ENCODE measurements around the gene SEMA6A.

The SEMA6A gene

DNA sequence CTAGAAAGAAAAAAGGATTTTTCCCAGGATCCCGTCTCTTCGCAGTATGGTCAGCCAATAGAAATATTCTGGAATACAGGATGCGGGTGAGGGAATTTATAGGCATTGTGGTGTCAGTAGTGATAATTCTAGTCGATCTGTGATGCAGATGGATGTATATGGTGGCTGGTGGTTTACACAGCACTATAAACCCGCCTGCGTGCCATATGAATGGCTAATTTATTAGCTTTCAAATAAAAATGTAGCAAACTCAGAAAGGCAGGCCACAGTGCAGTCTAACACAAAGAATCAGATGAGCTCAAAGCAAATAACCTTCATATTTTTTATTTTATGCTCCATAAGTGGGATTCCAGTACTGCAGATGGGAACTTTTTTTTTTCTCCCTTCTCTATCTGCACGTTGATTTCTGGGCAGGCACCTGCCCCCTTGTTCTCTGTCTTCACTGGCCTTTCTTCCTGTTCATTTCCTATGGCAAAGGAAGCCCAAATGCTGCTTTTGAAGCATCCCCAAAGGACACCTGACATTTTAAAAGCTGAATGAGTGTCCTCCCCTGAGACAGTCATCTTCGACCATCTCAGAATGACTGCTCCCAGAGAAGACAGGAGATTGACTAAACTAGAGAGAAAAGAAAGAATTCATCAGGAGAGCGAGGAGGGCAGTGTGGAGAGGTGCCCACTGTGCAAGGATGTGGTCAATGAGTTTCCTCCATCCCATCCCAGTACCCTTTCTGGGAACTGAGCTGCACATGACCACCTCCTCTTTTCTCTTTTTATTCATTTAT lies 52.1 kb downstream of the SEMA6A start:
- DNase-seq, result no peak

DNA sequence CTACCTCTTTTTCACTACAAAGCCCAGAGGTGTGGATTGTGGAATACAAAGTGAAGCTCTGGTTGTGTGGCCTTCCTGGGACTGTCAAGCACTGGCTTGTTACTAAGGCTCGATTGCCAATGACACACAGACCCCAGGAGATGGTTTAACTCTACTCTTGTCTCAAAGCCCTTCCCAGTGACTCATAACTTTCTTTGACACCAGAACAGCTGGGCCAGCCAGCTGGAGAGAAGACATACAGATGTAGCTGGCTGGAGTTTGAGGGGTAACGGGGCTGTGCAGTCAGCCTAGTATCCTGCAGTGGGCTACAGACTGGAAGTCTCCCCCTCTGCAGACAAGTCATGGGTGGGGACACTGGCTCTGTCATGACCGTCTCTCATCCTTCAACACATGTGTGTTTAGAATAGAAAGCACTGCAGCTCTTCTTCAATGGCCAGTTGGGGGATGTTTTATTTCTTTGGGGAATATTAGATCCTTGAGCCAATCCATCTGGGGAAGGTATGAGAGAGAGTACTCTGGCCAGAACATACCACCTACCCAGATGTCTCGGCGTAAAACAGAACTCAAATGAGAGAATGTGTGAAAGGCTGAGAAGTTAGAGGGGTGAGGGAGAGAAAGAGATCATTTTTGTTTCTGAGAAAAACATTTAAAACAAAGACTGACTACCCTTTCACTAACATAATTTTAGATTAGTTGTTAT lies 53.3 kb downstream of the SEMA6A start:
- DNase-seq, result peak; percentile 71

DNA sequence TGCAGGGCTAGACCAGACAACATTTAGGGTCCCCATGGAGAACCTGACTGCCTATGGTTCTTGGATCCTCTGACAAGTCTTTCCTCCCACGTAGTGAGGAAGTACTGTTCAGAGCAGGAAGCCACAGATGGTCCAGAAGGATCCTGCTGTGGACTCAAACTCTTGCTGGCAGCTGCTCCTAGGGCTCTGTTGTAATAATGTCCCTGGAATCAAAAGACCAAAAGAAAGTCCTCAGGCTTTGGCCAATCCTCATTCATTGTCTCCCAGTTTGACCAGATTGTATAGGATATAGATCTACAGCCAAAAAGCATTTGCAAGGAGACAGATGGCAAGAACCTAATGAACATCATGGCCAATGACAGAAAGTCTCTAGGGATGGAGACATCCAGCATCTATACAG lies 53.9 kb downstream of the SEMA6A start:
- no peak for DNase-seq

DNA sequence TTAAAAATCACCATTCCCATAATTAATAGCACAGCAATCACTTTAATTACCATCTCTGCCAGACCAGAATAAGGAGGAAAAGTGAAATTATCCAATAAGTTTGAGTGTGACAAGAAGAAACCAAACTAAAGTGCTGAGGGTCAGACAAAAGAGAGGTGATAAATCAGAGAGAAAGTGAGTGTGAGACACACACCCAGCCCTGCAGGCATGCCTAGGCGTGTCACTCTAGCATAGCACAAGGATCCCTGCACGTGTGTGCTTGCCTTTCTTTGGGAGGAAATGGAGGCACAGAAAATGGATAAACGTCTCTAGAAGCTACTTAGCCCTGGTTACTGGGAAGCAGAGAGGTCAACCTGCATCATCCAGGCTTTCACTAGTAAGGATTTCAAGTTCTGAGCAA lies 56.2 kb downstream of the SEMA6A start:
- DNase-seq, result no peak

DNA sequence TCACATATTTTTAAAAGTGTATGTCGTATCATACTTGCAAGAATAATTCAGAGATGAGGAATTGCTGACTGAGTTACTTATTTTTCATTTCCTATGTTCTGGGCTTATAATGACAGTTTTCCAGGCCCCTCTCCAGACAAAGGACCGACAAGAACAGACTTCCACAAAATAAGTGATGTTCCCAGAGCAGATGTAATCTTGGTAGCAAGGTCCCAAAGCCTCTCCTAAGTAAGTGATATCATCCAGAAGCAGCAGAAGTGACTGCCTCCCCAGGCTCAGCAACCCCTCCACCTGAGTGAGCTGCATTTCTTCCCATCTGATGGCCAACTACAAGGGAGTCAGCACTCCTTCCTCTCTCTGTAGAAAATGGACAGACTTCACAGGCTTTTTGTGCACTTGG lies 57.1 kb downstream of the SEMA6A start:
- no peak for DNase-seq

DNA sequence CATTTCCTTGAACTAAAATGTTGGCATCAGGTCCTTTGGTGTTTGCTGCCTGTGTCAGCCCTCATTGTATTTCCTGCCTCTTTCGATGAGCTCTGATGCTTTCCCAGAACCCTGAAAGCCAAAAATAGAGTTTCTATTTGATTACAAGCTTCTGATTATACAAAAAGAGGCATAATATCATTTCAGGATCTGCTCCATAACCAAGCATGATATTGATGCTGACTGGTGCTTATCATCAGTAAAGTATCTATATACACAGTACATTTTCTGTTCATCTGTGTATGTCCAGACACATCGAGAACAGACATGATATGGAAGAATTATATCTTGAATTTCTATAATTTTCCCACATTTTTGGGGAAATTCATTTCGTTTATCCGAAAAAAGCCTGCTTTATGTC lies 58.6 kb downstream of the SEMA6A start:
- DNase-seq, result no peak

DNA sequence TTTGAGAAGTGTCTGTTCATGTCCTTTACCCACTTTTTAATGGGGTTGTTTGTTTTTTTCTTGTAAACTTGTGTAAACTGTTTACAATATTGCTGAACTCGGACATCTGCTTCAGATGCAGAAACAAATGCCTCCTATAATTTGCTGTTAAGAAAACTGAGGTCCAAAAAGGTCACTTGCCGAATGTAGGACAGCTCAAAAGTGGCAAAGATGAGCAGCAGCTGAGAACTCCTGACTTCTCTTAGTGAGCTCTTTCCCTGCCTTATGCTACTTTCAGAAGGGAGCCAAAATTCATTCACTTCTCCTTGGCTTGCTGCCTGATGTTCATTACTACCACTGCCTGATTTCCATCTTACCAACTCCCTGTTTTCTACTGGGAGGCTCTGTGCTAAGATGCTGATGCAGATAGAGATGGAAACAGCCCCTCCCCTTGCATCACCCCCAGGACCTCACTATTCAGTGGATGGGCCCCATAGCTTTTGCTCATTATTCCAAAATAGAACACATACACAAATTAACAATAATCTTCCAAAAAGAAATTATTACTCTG lies 60.1 kb downstream of the SEMA6A start:
- no peak for DNase-seq

DNA sequence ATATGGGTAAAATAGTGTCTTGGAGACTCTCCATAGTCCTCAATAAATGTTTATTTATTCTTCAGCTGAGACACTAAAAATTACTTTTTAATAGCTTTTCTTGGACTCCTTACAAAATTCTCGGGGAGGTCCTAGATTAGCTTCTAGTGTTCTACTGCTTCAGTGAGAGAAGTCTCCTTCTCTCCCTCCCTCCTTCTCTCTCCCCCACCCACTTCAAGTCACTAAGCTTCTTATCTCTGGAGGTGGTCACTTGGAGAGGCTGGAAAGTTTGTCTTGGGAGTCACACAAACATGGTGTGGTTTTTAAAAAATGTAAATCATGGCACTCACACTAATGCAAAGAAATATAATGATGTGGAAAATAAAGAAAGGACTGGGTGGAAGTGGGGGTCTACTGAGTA lies 64.1 kb downstream of the SEMA6A start:
- no peak for DNase-seq

DNA sequence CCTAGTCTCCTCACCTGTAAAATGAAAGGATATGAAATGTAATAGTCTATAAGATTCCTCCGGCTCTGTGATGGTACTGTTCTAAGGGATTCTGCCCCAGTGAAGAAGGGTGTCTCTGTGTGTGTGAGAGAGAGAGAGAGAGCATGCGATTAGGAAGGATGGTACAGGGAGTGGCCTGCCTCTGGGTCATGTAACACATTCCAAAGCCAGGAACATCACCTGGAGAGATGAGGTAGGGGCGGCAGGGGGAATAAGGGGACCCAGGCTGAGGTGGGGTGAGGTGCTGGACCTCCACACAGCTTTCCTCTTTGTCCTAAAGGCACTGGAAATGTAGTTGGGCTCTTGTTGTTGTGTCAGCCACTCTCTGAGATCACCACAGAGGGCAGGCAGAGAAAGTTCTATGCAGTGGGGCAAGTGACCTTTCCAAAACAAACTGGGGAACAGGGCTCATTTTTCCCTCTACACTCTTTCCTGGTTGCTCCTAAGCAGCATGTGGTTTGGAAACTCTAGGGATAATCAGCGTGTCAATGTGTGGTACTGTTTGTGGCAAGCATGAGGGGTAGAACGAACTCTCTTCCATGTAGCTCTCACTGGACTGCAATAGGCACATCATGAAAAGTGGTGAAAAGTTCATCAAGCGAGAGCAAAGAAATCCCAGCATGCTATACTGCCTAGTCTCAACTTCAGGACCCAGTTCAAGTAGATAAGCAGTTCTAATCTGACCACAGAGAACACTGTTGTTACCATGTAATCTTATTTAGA lies 65.0 kb downstream of the SEMA6A start:
- DNase-seq, result no peak

DNA sequence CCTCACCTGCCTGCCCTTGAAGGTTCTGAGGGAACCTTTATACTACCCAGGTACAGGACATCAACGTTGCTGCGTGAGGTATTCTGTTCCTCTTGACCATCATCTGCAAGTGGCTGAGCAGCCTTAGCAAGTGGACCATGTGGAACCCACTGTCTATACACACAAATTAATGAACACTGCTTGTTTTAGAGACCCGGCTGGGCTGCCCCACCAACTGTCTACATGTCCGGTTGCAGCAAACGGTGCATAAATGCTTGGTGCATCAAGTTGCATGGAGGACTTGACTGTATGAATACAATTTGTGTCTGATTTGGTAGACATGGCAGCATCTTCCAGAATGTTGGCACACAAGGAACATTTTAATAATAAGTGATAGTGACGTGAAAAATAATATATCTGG lies 65.8 kb downstream of the SEMA6A start:
- no peak for DNase-seq

DNA sequence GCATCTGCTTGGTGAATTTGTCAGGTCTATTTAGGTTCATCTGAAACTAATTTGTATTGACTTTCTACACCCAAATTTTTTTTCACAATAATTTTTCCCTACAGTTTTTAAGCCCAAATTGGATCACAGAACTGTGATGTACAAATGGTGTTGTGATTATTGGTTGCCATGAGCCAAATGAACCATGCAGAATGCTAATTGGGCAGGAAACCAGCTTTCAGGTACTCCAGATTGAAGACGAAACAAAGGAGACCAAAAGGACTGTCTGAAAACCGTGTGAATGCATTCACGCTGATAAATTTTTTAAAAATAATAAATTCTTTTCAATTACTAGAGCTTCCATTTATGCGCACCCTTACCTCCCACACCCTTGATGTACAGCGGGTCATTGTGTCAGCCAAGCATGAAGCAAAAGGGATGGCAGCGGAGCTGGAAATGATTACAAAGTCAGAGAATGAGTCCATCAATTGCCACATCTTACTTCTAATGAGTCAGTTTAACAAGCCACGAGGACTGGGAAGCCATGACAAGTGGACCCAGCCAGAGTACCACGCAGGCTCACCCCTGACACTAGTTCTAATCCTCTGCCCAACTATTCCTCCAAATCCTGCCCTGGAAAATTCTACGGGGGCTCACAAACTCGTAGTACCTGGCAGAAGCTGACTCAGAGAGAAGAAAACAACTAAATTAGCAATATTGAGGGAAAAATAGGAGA lies 66.5 kb downstream of the SEMA6A start:
- no peak for DNase-seq

DNA sequence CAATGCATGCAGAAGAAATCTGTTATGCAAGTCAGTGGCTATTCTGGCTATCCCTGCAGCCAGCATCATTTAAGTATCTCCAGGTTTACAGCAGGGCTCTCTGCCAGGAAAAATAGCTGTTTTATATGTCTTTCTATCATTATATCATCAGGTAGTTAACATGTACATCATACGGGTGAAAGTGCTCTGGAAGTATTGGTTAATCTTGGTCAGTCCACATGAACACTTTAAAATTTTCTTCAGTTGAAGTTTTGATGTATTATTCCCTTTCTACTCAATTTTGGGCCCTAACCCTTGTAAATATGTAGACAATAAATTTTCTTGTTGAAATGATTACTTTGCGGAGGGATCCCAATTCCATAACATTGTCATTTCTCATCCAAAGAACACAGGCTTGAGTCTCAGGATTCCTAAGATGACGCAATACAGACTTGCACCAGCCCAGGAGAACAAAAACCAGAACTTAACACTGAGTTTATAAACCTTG lies 67.5 kb downstream of the SEMA6A start:
- DNase-seq, result no peak

DNA sequence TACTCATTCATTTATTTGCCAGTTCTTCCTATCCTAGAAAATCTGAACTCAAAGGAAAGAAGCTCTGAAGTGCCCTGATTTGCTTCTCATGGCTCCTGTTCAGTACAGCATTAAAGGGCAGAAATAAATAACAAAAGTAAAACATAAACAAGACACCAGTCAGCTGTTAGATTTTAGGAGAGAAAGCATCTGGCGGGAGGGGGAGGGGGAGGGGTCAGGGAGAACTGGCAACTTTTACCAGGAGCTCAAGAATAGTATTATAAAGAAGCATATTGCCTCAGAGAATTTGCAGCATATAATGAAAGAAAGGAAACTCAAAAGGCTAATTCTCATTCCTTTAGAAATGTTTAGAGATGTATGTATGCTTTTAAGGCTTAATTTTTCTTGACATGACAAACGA lies 68.1 kb downstream of the SEMA6A start:
- no peak for DNase-seq

DNA sequence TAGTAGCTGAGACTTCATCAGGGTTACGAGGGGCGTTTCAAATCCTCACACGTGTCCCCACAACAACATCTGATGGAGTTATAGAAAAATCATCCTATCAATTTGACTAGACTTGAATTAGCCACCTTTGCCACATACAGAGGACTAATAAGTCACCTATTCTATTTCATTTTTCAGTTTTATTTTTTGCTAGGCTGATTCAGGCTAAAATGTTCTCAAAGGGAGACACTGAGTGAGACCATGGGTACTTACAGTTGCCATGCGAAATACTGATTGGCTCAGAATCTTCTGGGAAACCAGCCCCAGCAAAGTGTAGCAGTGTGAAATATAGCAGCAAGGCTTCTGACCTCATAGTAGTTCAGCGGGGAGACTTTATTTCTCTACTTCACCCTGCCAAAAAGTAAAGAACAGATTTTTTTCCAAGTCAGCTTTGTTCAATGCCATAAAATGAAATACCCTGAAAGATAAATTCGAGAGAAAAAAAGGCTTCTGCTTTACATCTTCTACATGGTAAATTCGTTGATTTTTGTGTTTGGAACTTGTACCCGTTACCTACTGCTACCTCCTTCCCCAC lies 69.9 kb downstream of the SEMA6A start:
- DNase-seq, result no peak

DNA sequence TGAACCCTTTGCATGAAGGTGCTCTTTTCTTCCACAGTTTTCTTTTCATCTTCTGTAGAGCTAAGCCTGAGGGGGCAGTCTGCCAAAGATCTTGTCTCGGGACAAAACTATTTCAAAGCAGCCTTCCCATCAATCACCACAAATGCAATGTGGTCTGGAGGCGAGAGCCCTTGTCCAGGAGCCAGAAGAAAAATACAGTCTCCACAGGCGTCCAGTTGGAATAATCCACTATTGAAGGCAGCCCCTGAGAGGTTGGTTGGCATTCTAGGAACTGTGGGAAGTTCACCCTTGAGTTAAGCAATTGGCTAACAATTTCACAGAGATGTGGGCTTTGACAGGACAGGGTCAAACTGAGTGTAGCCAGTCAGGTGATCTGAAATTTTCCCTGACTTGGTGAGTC lies 72.0 kb downstream of the SEMA6A start:
- DNase-seq, result no peak

DNA sequence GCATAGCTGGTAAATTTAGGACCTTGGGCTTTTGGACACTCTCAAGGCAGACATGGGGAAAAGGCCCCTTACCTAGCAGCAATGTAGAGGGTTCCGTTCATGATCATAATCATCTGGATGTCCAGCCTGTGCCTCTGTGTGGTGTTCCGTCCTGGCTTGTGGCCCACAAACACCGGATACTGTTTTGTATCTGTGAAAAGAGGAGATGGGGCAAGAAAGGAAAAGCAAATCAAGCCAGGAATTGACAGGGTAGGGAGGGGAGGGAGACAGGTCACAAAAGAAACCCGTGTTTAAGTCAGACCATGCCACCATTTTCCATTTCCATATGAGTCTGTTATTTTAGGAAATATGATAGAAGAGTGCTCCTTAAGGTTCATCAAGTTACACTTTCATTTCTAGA lies 72.5 kb downstream of the SEMA6A start:
- no peak for DNase-seq

DNA sequence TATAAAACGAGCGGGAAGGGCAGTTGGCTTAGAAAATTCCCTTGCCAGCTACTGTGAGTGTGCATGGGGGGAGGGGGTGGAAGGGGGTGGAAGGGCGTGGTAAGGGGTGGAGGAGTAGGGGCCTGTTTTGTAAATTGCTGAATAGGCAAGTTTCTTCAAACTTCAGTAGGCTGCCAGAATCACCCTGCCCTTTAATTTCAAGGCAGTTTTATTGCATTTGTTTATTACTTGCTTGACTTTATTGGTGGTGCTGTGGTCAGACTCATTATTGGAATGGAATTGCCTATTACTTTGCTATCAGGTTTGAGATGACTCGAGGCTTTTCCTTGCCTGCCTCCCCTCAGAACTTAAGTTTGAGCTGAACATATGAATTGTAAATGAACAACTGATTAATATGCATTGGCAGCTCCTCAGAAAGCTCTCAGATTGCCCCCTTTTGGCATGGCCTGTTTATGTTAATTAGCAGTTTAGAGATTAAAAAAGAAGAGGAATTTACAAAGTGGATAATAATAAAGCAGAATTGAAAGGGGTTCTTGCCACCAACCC lies 76.0 kb downstream of the SEMA6A start:
- no peak for DNase-seq

DNA sequence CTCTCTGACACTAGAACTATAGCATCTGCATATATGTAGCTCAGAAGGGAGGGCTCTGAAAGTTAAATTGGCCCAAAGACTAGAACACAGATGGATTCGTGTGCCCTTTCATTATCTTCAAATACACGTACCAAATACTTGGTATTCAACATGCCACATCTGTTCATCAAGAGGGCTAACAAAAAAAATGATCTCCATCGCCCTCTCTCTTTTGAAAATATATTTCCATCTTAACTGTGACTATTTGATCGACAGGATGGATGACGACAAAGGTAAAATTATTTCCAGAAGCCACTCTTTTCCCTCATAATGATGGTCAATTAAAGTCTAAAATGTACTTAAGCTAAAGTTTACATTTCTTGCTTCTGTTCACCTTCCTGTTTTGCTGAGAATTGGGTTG lies 77.0 kb downstream of the SEMA6A start:
- no peak for DNase-seq

DNA sequence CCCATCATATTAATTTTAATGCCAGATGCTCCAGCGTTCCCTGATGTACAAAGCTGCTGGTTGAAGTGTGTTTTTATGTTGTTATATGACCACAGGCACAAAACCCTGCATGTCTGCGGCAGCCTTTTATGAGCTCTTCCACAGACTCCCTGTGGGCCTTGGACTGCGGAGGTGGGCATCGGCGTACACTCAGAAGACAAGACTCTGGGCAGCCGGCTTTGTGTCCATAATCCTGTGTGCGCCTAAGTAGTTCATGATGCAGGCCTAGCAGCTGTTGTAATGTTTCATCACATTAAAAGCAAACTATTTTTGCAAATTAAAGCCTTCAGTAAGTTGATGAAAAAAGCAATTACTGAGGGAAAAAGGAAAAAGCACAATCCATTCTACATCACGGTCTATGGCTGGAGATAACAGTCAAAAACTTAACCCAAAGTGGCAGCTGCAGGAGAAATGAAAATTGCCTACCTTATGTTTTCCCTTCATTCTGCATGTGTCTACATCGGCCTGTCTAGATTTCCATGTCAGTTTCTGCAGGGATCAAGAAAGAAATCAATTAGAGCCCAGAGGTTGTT lies 78.8 kb downstream of the SEMA6A start:
- DNase-seq, result no peak

DNA sequence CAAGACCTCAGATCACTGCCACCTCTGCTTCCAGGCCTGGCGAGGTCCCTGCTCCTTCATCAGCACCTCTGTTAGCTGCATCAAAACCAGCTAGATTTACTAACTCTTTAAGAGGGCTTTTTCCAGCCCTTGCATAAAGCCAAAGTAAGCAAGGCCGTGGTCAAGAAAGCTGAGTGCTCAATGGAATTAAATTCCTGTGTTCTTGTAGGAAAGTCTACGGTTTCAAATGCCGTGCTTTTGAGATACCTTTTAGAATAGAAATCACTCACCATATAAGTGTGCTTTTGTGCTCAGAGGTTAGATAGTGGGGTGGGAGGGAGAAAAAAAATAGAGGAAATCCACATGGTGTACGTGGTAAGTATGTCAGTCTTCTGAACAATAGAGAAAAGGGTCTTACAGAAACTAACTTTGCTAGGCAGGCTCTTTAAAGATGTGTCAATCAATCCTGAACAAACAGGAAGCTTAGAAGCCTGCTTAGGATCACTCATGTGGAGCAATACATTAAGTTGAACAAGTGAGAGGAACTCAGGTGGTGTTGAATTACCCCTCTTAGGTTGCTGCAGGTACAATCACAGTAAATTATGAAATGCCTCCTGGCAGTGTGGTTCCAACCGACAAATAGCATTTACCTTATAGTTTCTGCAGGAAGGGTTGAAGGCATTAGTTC lies 79.7 kb downstream of the SEMA6A start:
- DNase-seq, result no peak

DNA sequence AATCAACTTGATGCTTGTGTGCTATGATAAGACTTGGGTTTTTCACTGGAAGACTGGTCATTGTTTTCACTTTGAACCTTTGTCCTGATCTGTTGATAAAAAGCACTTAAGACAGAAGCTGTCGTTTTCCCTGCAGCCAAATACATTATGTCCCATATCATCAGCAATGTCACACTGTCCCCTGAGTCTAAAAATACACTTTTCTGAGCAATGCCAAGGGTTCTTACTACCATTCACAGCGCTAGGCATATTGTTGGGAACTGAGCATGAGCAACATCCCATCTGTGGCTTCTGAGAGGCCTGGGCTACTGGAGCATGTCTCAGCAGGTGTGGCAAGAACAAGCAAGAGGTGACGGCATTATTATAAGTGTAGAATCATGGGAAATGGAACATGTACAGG lies 81.8 kb downstream of the SEMA6A start:
- DNase-seq, result no peak

All from right forelimb (tissue), 1 donor.